ENCODE measurements around the gene ELFN2.

The ELFN2 gene

DNA sequence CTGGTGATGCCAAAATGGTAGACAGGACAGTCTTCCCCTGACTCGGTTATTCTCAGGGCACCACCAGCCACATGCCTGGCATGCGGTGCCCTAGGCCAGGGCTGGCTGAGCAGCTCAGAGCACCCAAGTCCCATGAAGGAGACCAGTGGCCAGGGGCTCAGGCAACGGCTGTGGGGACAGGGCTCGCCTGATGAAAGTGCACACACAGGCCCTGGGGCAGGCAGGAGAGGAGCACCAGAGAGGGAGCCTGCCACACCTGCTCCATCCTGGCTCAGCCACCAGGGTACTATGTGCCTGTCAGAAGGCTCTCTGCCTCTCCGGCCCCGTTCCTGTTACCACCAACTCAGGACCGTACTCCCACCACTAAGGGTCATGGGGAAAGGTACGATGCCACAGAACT lies 12.1 kb downstream of the ELFN2 start:
- no peak overlapping the region for H3K9ac ChIP-seq (ENCODE audit: low read depth, low read length, poor library complexity, severe bottlenecking)
- no peaks in the 10 kb centered on the region for H3K36me3 ChIP-seq (ENCODE audit: insufficient read depth, low read length)
- H3K4me3 ChIP-seq (ENCODE audit: low read length, poor library complexity, severe bottlenecking), result no peak overlapping the region
- no peaks in the 10 kb centered on the region for H3K79me2 ChIP-seq (ENCODE audit: insufficient read depth, low read length)
- no peak overlapping the region for H3K4me2 ChIP-seq (ENCODE audit: low read depth, low read length, poor library complexity, severe bottlenecking)
- no peaks in the 10 kb centered on the region for H4K20me1 ChIP-seq (ENCODE audit: insufficient read depth, low read length, poor library complexity, severe bottlenecking)
- H3F3A ChIP-seq (ENCODE audit: low read depth), result no peaks in the 10 kb centered on the region
- TF ChIP-seq, protein P1, sequence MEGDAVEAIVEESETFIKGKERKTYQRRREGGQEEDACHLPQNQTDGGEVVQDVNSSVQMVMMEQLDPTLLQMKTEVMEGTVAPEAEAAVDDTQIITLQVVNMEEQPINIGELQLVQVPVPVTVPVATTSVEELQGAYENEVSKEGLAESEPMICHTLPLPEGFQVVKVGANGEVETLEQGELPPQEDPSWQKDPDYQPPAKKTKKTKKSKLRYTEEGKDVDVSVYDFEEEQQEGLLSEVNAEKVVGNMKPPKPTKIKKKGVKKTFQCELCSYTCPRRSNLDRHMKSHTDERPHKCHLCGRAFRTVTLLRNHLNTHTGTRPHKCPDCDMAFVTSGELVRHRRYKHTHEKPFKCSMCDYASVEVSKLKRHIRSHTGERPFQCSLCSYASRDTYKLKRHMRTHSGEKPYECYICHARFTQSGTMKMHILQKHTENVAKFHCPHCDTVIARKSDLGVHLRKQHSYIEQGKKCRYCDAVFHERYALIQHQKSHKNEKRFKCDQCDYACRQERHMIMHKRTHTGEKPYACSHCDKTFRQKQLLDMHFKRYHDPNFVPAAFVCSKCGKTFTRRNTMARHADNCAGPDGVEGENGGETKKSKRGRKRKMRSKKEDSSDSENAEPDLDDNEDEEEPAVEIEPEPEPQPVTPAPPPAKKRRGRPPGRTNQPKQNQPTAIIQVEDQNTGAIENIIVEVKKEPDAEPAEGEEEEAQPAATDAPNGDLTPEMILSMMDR (conservative IDR thresholded peaks at IDR 0.05; ENCODE audit: low read length), result no peak
- TF ChIP-seq EZH2phosphoT487 (IDR thresholded peaks at IDR 0.05; ENCODE audit: borderline replicate concordance), result no peak
- H2AFZ ChIP-seq (ENCODE audit: low read length), result no peak overlapping the region
- no peaks in the 10 kb centered on the region for H3K9me3 ChIP-seq (ENCODE audit: insufficient read depth, low read depth, low read length)
- no peaks in the 10 kb centered on the region for H3K9me2 ChIP-seq (replicated peaks; ENCODE audit: low read depth, low read length)
- peaks cover 5% of the 10 kb centered on the region for H3K27me3 ChIP-seq (ENCODE audit: insufficient read depth, low read length, poor library complexity, severe bottlenecking)
- peaks cover 20% of the 10 kb centered on the region for H3K4me1 ChIP-seq (ENCODE audit: insufficient read depth, low read length, poor library complexity, severe bottlenecking)

DNA sequence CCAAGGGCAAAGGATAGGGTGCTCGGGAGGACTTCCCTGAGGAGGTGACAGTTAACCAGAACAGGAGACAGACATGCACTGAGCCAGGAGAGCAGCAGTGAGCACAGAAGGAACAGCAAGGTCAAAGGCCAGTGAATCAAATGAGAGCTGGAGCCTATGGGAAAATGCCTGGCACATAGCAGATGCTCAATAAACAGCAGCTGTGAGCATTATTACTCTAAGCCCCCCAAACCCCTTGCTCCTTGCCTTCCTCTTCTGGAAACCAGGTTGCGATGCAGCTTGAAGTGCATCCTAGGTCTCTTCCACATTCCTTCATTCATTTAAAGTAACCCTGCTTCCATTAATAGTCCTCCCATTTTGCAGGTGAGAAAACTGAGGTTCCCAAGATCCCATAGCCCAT lies 13.0 kb downstream of the ELFN2 start:
- Histone ChIP-seq H3K9me2 (replicated peaks; ENCODE audit: low read depth, low read length) (no peaks in the 10 kb centered on the region), H3K79me2 (ENCODE audit: insufficient read depth, low read length) (no peaks in the 10 kb centered on the region), H3K4me2 (ENCODE audit: low read depth, low read length, poor library complexity, severe bottlenecking) (no peak overlapping the region), H3K36me3 (ENCODE audit: insufficient read depth, low read length) (no peaks in the 10 kb centered on the region), H3K4me1 (ENCODE audit: insufficient read depth, low read length, poor library complexity, severe bottlenecking) (peaks cover 20% of the 10 kb centered on the region), H3K27me3 (ENCODE audit: insufficient read depth, low read length, poor library complexity, severe bottlenecking) (peaks cover under 1% of the 10 kb centered on the region), H3K4me3 (ENCODE audit: low read length, poor library complexity, severe bottlenecking) (no peak overlapping the region), H3K9ac (ENCODE audit: low read depth, low read length, poor library complexity, severe bottlenecking) (no peak overlapping the region), H3K9me3 (ENCODE audit: insufficient read depth, low read depth, low read length) (no peaks in the 10 kb centered on the region), H4K20me1 (ENCODE audit: insufficient read depth, low read length, poor library complexity, severe bottlenecking) (no peaks in the 10 kb centered on the region), H3F3A (ENCODE audit: low read depth) (no peaks in the 10 kb centered on the region), H2AFZ (ENCODE audit: low read length) (no peak overlapping the region)
- TF ChIP-seq EZH2phosphoT487 (IDR thresholded peaks at IDR 0.05; ENCODE audit: borderline replicate concordance), result no peak
- TF ChIP-seq, protein P1 (conservative IDR thresholded peaks at IDR 0.05; ENCODE audit: low read length), result no peak

DNA sequence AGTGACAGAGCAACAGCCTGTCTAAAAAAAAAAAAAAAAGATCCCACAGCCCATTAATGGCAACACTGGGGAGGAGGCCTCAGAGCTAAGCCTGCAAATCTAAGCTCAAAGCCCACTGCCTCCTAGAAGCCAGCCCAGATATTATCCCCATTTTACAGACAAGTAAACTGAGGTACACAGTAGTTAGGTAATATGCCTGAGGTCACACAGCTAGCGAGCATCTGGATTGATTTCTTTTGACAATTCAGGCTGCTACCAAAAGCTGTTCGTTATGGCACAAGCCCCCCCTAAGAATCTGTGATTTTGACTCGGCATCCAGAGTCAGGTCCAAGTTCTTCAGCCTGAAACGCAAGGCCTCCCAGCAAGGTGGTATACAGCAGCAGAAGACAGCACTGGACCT lies 13.7 kb downstream of the ELFN2 start:
- H3K27me3 ChIP-seq (ENCODE audit: insufficient read depth, low read length, poor library complexity, severe bottlenecking), result no peaks in the 10 kb centered on the region
- no peaks in the 10 kb centered on the region for H4K20me1 ChIP-seq (ENCODE audit: insufficient read depth, low read length, poor library complexity, severe bottlenecking)
- H3K9me3 ChIP-seq (ENCODE audit: insufficient read depth, low read depth, low read length), result no peaks in the 10 kb centered on the region
- TF ChIP-seq, protein P1 (conservative IDR thresholded peaks at IDR 0.05; ENCODE audit: low read length), result no peak
- TF ChIP-seq EZH2phosphoT487 (IDR thresholded peaks at IDR 0.05; ENCODE audit: borderline replicate concordance), result no peak
- H3K9me2 ChIP-seq (replicated peaks; ENCODE audit: low read depth, low read length), result no peaks in the 10 kb centered on the region
- H3K79me2 ChIP-seq (ENCODE audit: insufficient read depth, low read length), result no peaks in the 10 kb centered on the region
- peaks cover 20% of the 10 kb centered on the region for H3K4me1 ChIP-seq (ENCODE audit: insufficient read depth, low read length, poor library complexity, severe bottlenecking)
- H3K36me3 ChIP-seq (ENCODE audit: insufficient read depth, low read length), result no peaks in the 10 kb centered on the region
- H2AFZ ChIP-seq (ENCODE audit: low read length), result no peak overlapping the region
- H3K9ac ChIP-seq (ENCODE audit: low read depth, low read length, poor library complexity, severe bottlenecking), result no peak overlapping the region
- no peak overlapping the region for H3K4me2 ChIP-seq (ENCODE audit: low read depth, low read length, poor library complexity, severe bottlenecking)
- H3F3A ChIP-seq (ENCODE audit: low read depth), result no peaks in the 10 kb centered on the region
- H3K4me3 ChIP-seq (ENCODE audit: low read length, poor library complexity, severe bottlenecking), result no peak overlapping the region

Data from Loucy (cell line).